H1 (cell line): Measurements from ENCODE around the gene DYRK1A. TPM values are rescaled to one million over a fixed set of nuclear protein-coding genes. Genes with fewer than 3 reads are reported as not detected.

Source experiments
- CTCF ChIA-PET: fragments of 300-600 bp; sonication (Branson Sonifier 250); formaldehyde crosslinking; loops from one replicate; lab custom pipeline; 2021; ENCODE audit not compliant: partially characterized antibody; lab: Charles Lee
- POLR2A ChIA-PET: fragments of 300-600 bp; sonication (Branson Sonifier 250); formaldehyde crosslinking; loops from one replicate; lab custom pipeline; 2021; ENCODE audit warnings: inconsistent platforms; ENCODE audit not compliant: partially characterized antibody; lab: Charles Lee
- DNase-seq, 2 experiments: peaks; one replicate each; pipeline versions ENCODE4 v3.0.0 to v3.0.0-alpha.2; 2010 to 2022; ENCODE audit warnings: low spot score in 2 of 2, low read depth in 1 of 2, mixed read lengths in 1 of 2
- FAIRE-seq: peaks from 2 replicates; lab custom pipeline; 2011; peaks lifted over from hg19 to GRCh38; lab: Jason Lieb, UNC
- H2AFZ ChIP-seq: 2 replicates; pipeline ENCODE4 v1.8.1; 2012; ENCODE audit warnings: low read length, inconsistent platforms
- H2AK5ac ChIP-seq: 2 replicates; pipeline ENCODE4 v1.6.1; 2013; ENCODE audit warnings: low read depth, low read length
- H2BK120ac ChIP-seq: replicated peaks from 2 replicates; pipeline ENCODE3; 2013; ENCODE audit warnings: low read depth, low read length, inconsistent platforms
- H2BK12ac ChIP-seq: 2 replicates; pipeline ENCODE4 v1.6.1; 2013; ENCODE audit warnings: low read depth, low read length
- H2BK15ac ChIP-seq: 2 replicates; pipeline ENCODE4 v1.6.1; 2013; ENCODE audit warnings: low read length
- H2BK20ac ChIP-seq: 2 replicates; pipeline ENCODE4 v1.6.1; 2013; ENCODE audit warnings: low read length
- H2BK5ac ChIP-seq: 2 replicates; pipeline ENCODE4 v1.6.1; 2013; ENCODE audit warnings: low read depth, low read length
- H3K14ac ChIP-seq: 2 replicates; pipeline ENCODE4 v1.6.1; 2013; ENCODE audit warnings: inconsistent platforms; ENCODE audit not compliant: insufficient read length
- H3K18ac ChIP-seq: 2 replicates; pipeline ENCODE4 v1.6.1; 2013; ENCODE audit warnings: low read length; ENCODE audit errors: extremely low read depth
- H3K23ac ChIP-seq: 2 replicates; pipeline ENCODE4 v1.6.1; 2013; ENCODE audit warnings: inconsistent platforms; ENCODE audit not compliant: insufficient read length
- H3K23me2 ChIP-seq: 2 replicates; pipeline ENCODE4 v1.6.1; 2013; ENCODE audit warnings: low read depth, low read length
- H3K27ac ChIP-seq: 2 replicates; pipeline ENCODE4 v1.6.1; 2011; ENCODE audit warnings: low read depth, low read length, inconsistent platforms
- H3K27me3 ChIP-seq, 4 experiments: replicated peaks in 1 of 4; 1 replicate in 1 of 4; 2 replicates in 3 of 4; pipeline versions ENCODE4 v1.6.1 to v1.8.1; 2011 to 2013; ENCODE audit warnings: low read length in 3 of 4, mild to moderate bottlenecking in 3 of 4, inconsistent platforms in 2 of 4, mixed read lengths in 2 of 4, moderate library complexity in 1 of 4; ENCODE audit not compliant: control insufficient read depth in 3 of 4, insufficient read depth in 3 of 4; ENCODE audit errors: extremely low read depth in 1 of 4
- H3K36me3 ChIP-seq, 4 experiments: 2 replicates each; pipeline versions ENCODE4 v1.6.1 to v1.8.1; 2011 to 2013; ENCODE audit warnings: mild to moderate bottlenecking in 4 of 4, low read length in 3 of 4, moderate library complexity in 2 of 4, control low read depth in 1 of 4, inconsistent platforms in 1 of 4; ENCODE audit not compliant: insufficient read depth in 4 of 4, control insufficient read depth in 2 of 4
- H3K4ac ChIP-seq: replicated peaks from 2 replicates; pipeline ENCODE3; 2013; ENCODE audit warnings: low read length, low read depth, mixed read lengths, inconsistent platforms; ENCODE audit not compliant: insufficient read length
- H3K4me1 ChIP-seq, 4 experiments: replicated peaks in 1 of 4; 1 replicate in 1 of 4; 2 replicates in 3 of 4; pipeline versions ENCODE4 v1.6.1 to v1.8.1; 2011 to 2013; ENCODE audit warnings: low read length in 3 of 4, inconsistent platforms in 2 of 4, mixed read lengths in 1 of 4; ENCODE audit not compliant: insufficient read depth in 4 of 4, control insufficient read depth in 3 of 4
- H3K4me2 ChIP-seq, 2 experiments: 2 replicates each; pipeline versions ENCODE4 v1.6.1 to v1.8.1; 2011 to 2013; ENCODE audit warnings: low read depth in 2 of 2, low read length in 2 of 2, control low read depth in 1 of 2, inconsistent platforms in 1 of 2, mild to moderate bottlenecking in 1 of 2; ENCODE audit not compliant: insufficient read depth in 1 of 2
- H3K4me3 ChIP-seq, 4 experiments: fragments of 200-600, 300-600 bp in 1 of 4; sonication (generic), shearing (Covaris generic), sonication (Bioruptor Twin) in 1 of 4; 2 replicates each; pipeline versions ENCODE4 v1.5.1 to v1.8.1; 2011 to 2016; ENCODE audit warnings: low read length in 4 of 4, low read depth in 3 of 4, control low read depth in 2 of 4, inconsistent platforms in 2 of 4, mild to moderate bottlenecking in 2 of 4, mixed read lengths in 1 of 4, moderate library complexity in 1 of 4; ENCODE audit not compliant: insufficient read depth in 2 of 4; ENCODE audit errors: extremely low read depth in 1 of 4
- H3K56ac ChIP-seq: replicated peaks from 2 replicates; pipeline ENCODE3; 2013; ENCODE audit warnings: low read depth, mild to moderate bottlenecking, mixed read lengths, low read length, inconsistent platforms; ENCODE audit not compliant: insufficient read length
- H3K79me1 ChIP-seq: 2 replicates; pipeline ENCODE4 v1.6.1; 2013; ENCODE audit warnings: low read depth, low read length, control low read depth
- H3K79me2 ChIP-seq, 2 experiments: 2 replicates each; pipeline versions ENCODE4 v1.6.1 to v1.8.1; 2012 to 2013; ENCODE audit warnings: low read length in 2 of 2, mild to moderate bottlenecking in 2 of 2, inconsistent platforms in 1 of 2; ENCODE audit not compliant: insufficient read depth in 2 of 2, control insufficient read depth in 1 of 2
- H3K9ac ChIP-seq, 4 experiments: replicated peaks in 1 of 4; 1 replicate in 1 of 4; 2 replicates in 3 of 4; pipeline versions ENCODE4 v1.6.1 to v1.8.1; 2011 to 2013; ENCODE audit warnings: low read depth in 3 of 4, low read length in 3 of 4, control low read depth in 2 of 4, mild to moderate bottlenecking in 2 of 4, moderate library complexity in 2 of 4, inconsistent platforms in 1 of 4; ENCODE audit errors: extremely low read depth in 1 of 4
- H3K9me3 ChIP-seq, 2 experiments: 2 replicates each; pipeline versions ENCODE4 v1.6.1 to v1.8.1; 2012 to 2013; ENCODE audit warnings: mild to moderate bottlenecking in 2 of 2, moderate library complexity in 2 of 2, control low read depth in 1 of 2, inconsistent platforms in 1 of 2, low read depth in 1 of 2, low read length in 1 of 2, mixed read lengths in 1 of 2; ENCODE audit not compliant: insufficient read depth in 2 of 2
- H4K20me1 ChIP-seq, 2 experiments: replicated peaks in 1 of 2; 2 replicates each; pipeline versions ENCODE3 to v1.8.1; 2011 to 2013; ENCODE audit warnings: inconsistent platforms in 2 of 2, low read length in 2 of 2, mild to moderate bottlenecking in 1 of 2; ENCODE audit not compliant: insufficient read depth in 2 of 2, control insufficient read depth in 1 of 2
- H4K5ac ChIP-seq: 2 replicates; pipeline ENCODE4 v1.6.1; 2013; ENCODE audit warnings: low read length, low read depth, mixed read lengths, inconsistent platforms; ENCODE audit not compliant: insufficient read length
- H4K8ac ChIP-seq: 2 replicates; pipeline ENCODE4 v1.8.0; 2013; ENCODE audit warnings: mild to moderate bottlenecking, moderate library complexity, low read length, inconsistent platforms; ENCODE audit not compliant: insufficient read depth; ENCODE audit errors: extremely low read depth
- H4K91ac ChIP-seq: replicated peaks from 2 replicates; pipeline ENCODE3; 2013; ENCODE audit warnings: low read length, mixed read lengths, inconsistent platforms; ENCODE audit not compliant: insufficient read length
- CEBPB ChIP-seq: IDR thresholded peaks from 2 replicates; pipeline ENCODE4 v1.6.1; 2012; ENCODE audit warnings: low read depth, low read length
- EP300 ChIP-seq, 2 experiments: IDR thresholded peaks; 1 replicate in 1 of 2; 2 replicates in 1 of 2; pipeline ENCODE4 v1.6.1; 2011 to 2012; ENCODE audit warnings: low read depth in 2 of 2, low read length in 2 of 2, mild to moderate bottlenecking in 2 of 2, borderline replicate concordance in 1 of 2, inconsistent platforms in 1 of 2, moderate library complexity in 1 of 2
- NRF1 ChIP-seq: IDR thresholded peaks from 2 replicates; pipeline ENCODE4 v1.6.1; 2011; ENCODE audit warnings: mild to moderate bottlenecking, low read depth, low read length, improper control_type of control experiment
- RXRA ChIP-seq: IDR thresholded peaks from 2 replicates; pipeline ENCODE4 v1.6.1; 2011; ENCODE audit warnings: low read depth, mild to moderate bottlenecking, low read length, moderate library complexity; ENCODE audit not compliant: insufficient read depth
- SP1 ChIP-seq: IDR thresholded peaks from 2 replicates; pipeline ENCODE4 v1.6.1; 2011; ENCODE audit warnings: low read depth, low read length
- SP4 ChIP-seq: IDR thresholded peaks from 2 replicates; pipeline ENCODE4 v1.6.1; 2012; ENCODE audit warnings: low read length, inconsistent platforms
- TEAD4 ChIP-seq: IDR thresholded peaks from 2 replicates; pipeline ENCODE4 v1.6.1; 2012; ENCODE audit warnings: low read depth, low read length, inconsistent platforms, mixed read lengths
- ZNF274 ChIP-seq: IDR thresholded peaks from 2 replicates; pipeline ENCODE4 v1.7.0; 2012; ENCODE audit warnings: low read length, borderline replicate concordance; ENCODE audit errors: extremely low read depth
- WGBS, 2 experiments: shearing (Covaris generic) in 1 of 2; methylation state at CpG; one replicate each; pipeline versions ENCODE4 v1.1.6 to v1.1.7; 2013 to 2015; ENCODE audit warnings: low lambda C conversion rate in 2 of 2, mixed read lengths in 2 of 2, inconsistent platforms in 1 of 2, low coverage in 1 of 2, missing lambda C conversion rate in 1 of 2; ENCODE audit not compliant: insufficient replicate concordance in 2 of 2, insufficient coverage in 1 of 2, insufficient read length in 1 of 2; ENCODE audit errors: extremely low coverage in 1 of 2, missing lambda C conversion rate in 1 of 2; 5-methylcytosine and 5-hydroxymethylcytosine counted together
- polyA plus RNA-seq, 7 experiments: library from polyadenylated mRNA; depleted of rRNA in 3 of 7; stranded (reverse) in 5 of 7; unstranded in 2 of 7; fragments of >200 nt in 5 of 7; fragments of 200-250 nt in 2 of 7; gene quantifications; 1 replicate in 5 of 7; 2 replicates in 1 of 7; 4 replicates in 1 of 7; pipeline versions ENCODE4 v1.2.1 to v1.2.3, GENCODE V29; 2011 to 2013; ENCODE audit warnings: missing spikeins in 2 of 7, mixed read lengths in 2 of 7
- total RNA-seq: library from RNA; stranded (reverse); fragmentation: NEBNext Ultra II Directional; extraction: Animal tissue kit (Norgen Biotek cat#: 25700); gene quantifications from 2 replicates; pipeline ENCODE4 v1.2.1, GENCODE V29; 2021
- TF ChIP-seq, protein P1 (sequence below), 3 experiments: IDR thresholded peaks; 1 replicate in 2 of 3; 2 replicates in 1 of 3; pipeline versions ENCODE4 v1.5.1 to v1.6.1; 2011; ENCODE audit warnings: low read length in 3 of 3, mild to moderate bottlenecking in 3 of 3, inconsistent platforms in 2 of 3, low read depth in 1 of 3, moderate library complexity in 1 of 3; ENCODE audit not compliant: insufficient read depth in 1 of 3; ENCODE audit errors: control extremely low read depth in 1 of 3

DYRK1A gene
- total and polyA plus RNA-seq, 2 of the 8 experiments (the other 6 are each of a cell fraction or from before 2014, with no cell fraction given): 61.1 to 62.2 TPM

DNA sequence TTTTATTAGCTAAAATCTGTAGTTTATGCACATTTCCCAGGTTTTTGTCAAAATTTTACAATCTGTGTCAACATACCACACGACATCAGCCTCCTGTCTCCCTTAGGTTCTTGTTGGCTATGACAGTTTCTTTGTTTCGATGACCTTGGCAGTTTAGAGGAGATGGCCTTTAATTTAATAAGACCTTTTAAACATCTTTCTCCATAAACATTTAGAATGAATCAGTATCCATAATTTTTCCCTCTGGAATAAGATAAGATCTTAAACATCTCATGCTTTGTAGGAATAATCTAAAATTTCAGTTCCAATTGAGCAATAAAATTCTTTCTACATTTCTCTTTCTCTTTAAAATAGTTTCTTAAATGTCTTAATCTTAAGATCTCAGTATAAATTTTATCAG lies 28.7 kb upstream of the DYRK1A start:
- Histone ChIP-seq H4K91ac (no peak overlapping the region), H2AK5ac (no peak overlapping the region), H2BK5ac (no peak overlapping the region), H3K56ac (no peak overlapping the region), H3K27ac (no peak overlapping the region), H2BK20ac (no peak overlapping the region), H3K9me3 (no peaks in the 10 kb centered on the region), H2BK15ac (no peak overlapping the region), H4K20me1 (no peaks in the 10 kb centered on the region), H2AFZ (no peak overlapping the region), H2BK120ac (no peak overlapping the region), H4K8ac (no peak overlapping the region), H3K4ac (no peak overlapping the region), H3K9ac (no peak overlapping the region), H4K5ac (no peak overlapping the region), H3K23me2 (no peaks in the 10 kb centered on the region), H3K14ac (no peak overlapping the region), H3K23ac (no peak overlapping the region), H2BK12ac (no peak overlapping the region), H3K18ac (no peak overlapping the region), H3K4me1 (peaks cover 0 to 3% (median 0%) of the 10 kb centered on the region in 4 experiments; a peak in 1 of 7 replicates), H3K79me2 (no peaks in the 10 kb centered on the region), H3K27me3 (no peaks in the 10 kb centered on the region), H3K79me1 (no peaks in the 10 kb centered on the region), H3K4me2 (no peak overlapping the region), H3K36me3 (no peaks in the 10 kb centered on the region), H3K4me3 (no peak overlapping the region)
- 92% methylated on average over 2 of the region's 2 CpGs; no CpG with 5 or more reads in 1 of the 2 experiments for WGBS, 2 experiments
- FAIRE-seq (no peak), DNase-seq (no peak)
- ChIA-PET CTCF (interaction anchor here (0.6 to 1.4 kb wide), 2 partner anchors 18 to 20 kb away, joined by 3 to 4 read pairs; no protein-coding TSS in a partner anchor), POLR2A (no interaction called here)
- TF ChIP-seq TEAD4 (no peak), SP4 (no peak), RXRA (no peak), SP1 (no peak), ZNF274 (no peak), EP300 (IDR thresholded peaks at IDR 0.05; ENCODE audit: borderline replicate concordance in 1 of 2, low read depth in 2 of 2, low read length in 2 of 2) (no peak), NRF1 (no peak), CEBPB (no peak)
- TF ChIP-seq, protein P1, sequence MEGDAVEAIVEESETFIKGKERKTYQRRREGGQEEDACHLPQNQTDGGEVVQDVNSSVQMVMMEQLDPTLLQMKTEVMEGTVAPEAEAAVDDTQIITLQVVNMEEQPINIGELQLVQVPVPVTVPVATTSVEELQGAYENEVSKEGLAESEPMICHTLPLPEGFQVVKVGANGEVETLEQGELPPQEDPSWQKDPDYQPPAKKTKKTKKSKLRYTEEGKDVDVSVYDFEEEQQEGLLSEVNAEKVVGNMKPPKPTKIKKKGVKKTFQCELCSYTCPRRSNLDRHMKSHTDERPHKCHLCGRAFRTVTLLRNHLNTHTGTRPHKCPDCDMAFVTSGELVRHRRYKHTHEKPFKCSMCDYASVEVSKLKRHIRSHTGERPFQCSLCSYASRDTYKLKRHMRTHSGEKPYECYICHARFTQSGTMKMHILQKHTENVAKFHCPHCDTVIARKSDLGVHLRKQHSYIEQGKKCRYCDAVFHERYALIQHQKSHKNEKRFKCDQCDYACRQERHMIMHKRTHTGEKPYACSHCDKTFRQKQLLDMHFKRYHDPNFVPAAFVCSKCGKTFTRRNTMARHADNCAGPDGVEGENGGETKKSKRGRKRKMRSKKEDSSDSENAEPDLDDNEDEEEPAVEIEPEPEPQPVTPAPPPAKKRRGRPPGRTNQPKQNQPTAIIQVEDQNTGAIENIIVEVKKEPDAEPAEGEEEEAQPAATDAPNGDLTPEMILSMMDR (IDR thresholded peaks at IDR 0.05; ENCODE audit: control extremely low read depth in 1 of 3, insufficient read depth in 1 of 3, low read depth in 1 of 3, low read length in 3 of 3): no peak
